GM21529 (cell line): ENCODE data around the gene FBXO30.

ENCODE experiments used
- ATAC-seq: cut with Tn5 transposase; IDR thresholded peaks from one replicate; pipeline ENCODE4 v1.9.1; 2021; ENCODE audit not compliant: unreplicated experiment

FBXO30 gene, protein sequence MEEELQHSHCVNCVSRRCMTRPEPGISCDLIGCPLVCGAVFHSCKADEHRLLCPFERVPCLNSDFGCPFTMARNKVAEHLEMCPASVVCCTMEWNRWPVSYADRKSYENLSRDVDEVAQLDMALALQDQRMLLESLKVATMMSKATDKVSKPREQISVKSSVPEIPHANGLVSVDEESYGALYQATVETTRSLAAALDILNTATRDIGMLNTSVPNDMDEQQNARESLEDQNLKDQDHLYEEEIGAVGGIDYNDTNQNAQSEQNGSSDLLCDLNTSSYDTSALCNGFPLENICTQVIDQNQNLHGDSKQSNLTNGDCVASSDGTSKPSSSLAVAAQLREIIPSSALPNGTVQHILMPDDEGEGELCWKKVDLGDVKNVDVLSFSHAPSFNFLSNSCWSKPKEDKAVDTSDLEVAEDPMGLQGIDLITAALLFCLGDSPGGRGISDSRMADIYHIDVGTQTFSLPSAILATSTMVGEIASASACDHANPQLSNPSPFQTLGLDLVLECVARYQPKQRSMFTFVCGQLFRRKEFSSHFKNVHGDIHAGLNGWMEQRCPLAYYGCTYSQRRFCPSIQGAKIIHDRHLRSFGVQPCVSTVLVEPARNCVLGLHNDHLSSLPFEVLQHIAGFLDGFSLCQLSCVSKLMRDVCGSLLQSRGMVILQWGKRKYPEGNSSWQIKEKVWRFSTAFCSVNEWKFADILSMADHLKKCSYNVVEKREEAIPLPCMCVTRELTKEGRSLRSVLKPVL

DNA sequence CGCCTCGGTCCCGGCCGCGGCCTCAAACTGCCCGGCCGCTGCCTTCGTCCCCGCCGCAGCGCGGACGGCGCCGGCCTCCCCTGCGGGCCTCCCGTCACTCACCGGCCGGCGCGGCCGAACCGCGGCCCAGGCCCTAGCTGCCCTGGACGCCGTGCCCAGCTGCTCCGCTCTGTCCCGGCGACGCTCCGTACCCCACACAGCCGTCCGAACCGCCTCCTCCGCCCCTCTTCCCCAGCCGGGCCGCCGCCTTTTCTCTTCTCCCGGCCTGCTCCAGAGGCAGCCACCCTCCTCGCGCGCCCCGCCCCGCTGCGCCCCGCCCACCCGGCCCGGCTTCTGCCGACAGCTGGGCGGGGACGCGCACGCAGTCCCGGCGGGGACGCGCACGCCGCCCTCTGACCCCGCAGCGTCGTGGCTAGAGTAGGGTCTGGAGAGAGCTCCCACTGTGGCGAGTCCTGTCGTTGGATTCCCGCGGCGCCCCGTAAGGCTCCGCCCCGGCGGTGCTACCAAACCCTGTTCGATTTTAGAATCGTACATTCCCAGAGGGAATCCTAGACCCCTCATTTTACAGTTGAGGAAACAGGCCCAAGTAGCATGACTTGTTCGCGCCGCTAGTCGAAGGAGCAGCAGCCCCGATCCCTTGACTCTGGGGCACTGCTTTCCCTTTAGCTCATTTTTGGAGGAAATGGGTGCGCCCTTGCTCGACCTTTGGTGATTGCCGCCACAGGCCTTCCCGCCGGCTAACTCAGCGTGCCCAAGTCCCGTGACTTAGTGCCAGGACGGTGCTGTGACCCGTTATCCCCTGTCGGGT is at the start of gene FBXO30:
TSS of gene FBXO30 (minus strand) at position 295 of the 808 bp plus-strand sequence. CDS start 8,390 bp downstream, outside the sequence.
- peak; percentile 73 for ATAC-seq

DNA sequence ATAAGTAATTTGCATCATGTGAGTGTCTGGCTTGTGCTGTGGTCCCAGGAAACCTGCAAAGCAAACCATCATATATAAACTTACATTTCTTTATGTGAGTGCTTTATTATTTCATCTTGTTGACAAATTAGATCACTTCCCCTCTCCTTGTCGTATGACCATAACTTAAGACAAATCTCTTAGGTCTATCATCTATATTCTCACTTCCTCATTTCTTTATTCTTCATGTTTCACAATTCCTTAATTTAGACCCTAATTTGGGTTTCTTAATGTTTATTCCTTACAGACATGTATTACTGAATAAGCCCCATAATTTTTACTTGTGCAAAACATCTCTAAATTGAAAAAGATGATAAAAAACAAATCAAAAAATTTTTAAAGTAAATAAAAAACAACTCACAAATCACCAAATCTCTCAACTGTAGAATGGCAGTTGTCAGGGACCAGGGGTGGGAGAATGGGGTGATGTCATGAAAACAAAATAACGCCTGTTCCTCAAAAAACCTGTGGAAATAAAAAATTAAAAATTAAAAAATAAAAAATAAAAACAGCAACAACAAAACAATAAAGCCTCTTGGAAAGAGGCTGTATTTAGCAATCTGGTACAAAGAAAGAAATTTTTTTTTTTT is 49.5 kb upstream of the FBXO30 start:
- ATAC-seq, result peak; percentile 38

DNA sequence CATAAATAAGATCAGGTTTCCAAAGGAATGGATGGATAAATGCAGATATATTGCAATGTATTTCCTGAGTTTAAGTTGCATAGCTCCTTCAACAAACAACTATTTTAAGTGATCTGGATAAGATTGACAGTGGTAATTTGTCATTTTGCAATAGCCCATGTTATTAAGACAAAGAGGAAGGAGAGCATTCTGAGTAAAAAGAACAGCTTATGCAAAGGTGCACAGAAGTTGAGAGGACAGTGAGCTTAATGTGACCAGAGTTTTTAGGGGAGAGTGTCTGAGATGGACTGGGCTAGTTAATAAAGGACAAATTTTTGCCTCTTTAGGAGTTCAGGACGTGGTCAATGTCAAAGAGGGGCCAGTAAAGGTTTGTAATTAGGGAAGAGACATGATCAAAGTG is 48.8 kb upstream of the FBXO30 start:
- ATAC-seq, result no peak

DNA sequence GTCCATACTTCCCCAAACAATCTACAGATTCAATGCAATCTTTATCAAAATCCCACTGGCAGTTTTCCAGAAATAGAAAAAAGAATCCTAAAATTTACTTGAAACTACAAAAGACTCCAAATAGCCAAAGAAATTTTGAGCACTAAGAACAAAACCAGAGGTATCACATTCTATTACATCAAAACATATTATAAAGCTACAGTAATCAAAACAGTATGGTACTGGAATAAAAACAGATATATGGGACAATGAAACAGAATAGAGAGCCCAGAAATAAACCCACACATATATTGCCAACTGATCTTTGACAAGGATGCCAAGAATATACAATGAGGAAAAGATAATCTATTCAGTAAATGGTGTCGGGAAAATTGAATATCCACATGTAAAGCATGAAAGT is 46.0 kb upstream of the FBXO30 start:
- no peak for ATAC-seq

DNA sequence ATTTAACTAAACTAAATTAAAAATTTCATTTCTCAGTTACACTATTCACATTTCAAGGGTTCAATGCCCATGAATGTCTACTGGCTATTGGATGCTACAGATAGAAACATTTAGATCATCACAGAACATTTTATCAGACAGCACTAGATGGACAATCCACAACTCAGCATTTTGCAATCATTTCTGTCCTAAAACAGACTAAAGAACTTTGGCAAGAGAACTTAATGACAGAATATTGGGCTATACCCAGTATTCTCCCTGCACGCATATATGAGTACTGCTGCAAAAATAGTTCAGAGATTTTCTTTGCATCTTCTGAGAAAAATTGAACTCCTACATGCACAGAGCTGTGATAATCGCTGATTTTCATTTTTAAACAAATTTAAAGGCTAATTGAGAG is 36.1 kb upstream of the FBXO30 start:
- ATAC-seq, result no peak

DNA sequence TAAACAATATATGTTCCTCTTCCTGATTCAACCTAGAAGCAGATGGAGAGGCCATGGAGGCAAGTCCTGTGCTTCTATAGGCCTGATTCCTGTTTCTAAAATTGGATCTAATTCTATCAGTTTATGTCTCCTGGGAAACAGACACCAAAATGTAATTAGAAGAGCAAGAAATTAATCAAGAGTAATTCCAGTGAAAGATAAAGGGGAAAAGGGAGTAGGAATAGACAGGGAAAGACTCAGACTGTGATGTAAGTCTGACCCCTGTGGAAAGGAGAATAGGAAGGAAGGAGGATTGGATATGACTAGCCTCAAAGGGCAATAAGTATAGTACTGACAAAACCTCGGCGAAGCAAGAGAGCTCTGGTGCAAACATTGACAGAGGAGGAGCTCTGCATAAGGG is 33.9 kb upstream of the FBXO30 start:
- no peak for ATAC-seq

DNA sequence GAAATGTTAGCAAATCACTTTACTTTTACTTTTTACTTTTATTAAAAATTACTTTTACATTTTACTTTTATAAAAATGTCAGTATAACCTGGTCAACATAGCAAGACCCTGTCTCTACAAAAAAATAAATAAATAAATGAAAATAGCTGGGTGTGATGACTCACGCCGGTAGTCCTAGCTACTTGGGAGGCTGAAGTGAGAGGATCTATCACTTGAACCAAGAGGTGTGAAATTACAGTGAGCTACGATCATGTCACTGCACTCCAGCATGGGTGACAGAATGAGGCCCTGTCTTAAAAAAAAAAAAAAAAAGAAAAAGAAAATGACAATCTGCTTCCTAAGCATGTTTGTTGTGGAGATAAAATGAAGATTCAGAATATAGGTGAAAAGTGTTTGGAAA is 31.0 kb upstream of the FBXO30 start:
- ATAC-seq, result no peak

DNA sequence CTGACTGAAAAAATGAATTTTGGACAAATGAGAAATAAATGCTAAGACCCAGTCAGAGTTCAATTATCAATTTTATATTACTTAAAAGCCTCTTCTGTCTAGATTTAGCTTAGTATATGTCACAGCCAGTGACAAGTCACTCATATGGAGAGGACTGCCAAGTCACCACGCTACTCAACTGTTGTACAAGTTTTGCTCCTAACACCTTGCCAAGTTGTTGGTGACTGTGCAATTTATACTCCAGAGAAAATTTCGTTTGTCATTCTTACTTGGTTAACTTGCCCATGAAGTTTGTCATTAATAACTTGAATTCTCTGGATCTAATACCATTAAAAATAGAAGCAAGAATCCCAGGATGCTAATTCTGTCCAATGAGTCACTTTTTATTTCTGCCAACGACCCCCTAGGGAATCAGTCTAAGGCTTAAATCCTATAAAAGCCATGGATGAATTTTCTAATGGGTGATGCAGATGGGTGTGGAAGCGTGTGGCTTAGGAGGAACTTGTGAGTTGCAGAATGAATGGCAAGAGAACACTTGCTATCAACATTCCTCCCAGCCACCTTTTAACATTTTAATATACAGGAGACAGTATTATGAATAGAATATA is 30.4 kb upstream of the FBXO30 start:
- ATAC-seq, result no peak

DNA sequence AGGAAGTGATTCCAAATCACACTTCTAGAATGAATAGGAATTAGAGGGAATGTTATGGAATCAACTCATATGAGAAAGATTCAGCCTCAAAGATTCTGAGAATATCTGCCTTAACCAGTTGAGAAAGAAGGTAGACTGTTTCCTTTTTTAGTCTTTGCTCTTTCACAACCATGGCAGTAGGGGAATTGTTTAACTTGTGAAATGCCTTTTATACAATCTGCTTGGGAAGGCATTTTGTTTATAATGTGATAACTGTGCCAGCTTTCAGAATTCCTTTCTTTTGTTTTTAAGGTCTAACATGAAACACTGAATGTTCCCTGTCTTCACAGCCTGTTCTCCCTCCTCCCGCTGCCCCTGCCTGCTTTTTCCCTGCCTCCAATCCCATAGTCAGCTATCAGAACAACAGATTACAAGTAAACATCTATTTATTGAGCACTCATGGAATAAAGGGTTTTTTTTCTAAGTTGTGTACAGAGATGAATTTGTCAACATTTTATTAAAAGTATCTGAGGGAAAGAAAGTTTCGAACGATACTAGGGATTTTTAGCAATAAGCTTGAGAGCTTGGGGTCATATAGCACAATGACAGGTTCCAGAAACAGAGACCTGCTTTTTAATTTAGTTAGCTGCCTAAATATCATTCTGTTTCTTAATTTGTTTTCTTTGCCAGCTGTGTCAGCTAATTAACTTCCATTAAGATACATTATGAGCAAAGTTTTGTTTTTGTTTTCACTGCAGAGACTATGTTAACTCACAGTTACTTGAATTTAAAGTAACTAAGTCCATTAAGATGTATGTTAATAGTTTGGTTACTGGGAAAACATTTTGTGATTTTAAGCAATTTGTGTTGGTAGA is 28.3 kb upstream of the FBXO30 start:
- no peak for ATAC-seq

DNA sequence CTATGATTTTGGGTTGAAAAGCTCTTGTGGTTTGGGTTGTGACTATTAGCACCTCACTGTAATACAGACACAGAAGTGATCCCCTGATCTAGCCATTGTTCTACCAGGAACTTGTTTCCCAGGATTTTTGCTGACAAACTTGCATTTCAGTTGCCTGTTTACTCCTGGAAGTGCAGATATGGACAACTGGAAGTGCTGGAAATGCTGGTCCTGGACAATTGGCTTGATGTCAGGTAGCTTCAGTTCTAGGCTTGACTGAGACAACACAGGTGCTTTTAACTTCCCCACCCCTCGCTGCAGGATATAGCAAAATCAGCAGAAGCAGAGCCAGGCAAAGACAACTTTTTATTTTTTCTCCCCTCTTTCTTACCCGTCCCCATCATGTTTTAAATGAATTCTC is 27.1 kb upstream of the FBXO30 start:
- ATAC-seq, result no peak

DNA sequence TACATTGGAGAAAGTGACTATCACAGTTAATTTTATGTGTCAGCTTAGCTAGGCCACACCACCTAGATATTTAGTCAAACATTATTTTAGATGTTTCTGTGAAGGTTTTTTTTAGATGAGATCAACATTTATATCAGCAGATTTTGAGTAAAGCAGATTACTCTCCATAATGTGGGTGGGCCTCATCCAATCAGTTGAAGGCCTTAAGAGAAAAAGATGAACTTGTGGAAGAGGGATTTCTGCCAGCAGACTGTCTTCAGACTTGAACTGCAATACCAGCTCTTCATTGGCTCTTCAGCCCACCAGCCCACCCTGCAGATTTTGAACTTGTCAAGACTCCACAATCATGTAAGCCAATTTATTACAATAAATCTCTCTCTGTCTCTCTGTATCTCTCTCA is 25.1 kb upstream of the FBXO30 start:
- ATAC-seq, result no peak

DNA sequence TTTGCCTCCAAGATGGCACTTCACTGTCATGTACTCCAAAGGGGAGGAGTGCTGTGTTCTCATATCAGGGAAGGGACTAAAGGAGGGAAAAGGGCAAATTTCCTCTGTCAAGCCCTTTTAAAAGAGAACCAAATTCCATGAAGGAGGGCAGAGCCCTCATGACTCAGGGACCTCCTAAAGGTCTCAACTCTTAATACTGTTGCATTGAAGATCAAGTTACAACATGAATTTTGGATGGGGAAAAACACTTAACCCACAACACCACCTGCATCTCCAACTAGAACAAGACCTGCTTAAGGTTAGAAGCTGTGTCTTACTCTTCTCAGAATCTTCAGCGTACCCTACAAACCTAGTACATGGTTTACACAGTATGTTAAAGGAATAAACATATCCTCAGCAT is 23.7 kb upstream of the FBXO30 start:
- no peak for ATAC-seq

DNA sequence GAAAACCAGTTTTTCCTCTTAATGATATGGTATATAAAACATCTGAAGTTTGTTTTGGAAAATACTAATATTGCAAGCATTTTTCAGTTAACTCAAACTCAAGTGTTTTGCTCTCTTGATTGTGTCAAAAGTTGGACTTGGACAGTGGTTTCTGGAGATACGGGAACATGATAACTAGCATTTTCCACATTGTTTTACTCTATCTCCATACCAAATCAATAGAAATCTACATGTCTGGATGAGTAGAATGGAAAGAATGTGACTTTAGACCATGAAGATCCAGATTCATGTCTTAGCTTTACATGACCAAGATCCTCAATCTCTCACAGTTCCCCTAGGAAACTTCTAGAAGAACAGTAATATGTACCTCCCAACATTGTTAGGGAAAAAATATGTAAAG is 22.2 kb upstream of the FBXO30 start:
- no peak for ATAC-seq

DNA sequence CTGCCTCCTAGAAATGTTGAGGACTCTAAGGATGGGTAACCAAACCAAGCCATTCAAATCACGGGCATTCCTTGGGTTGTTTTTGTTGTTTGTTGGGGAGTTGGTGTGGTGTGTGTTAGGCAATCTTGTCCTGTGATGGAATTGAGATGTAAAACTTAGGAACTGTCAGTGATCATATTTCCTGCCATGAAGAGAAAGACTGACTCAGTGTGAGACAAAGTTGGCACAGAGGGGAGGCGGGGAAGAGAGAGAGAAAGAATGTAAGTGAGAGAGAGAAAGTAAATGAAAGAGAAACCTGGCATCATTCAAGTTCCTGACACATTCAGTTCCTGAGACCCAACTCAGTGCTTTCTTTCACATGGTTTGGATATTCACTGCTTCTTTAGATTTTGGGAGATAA is 21.6 kb upstream of the FBXO30 start:
- peak; percentile 45 for ATAC-seq

DNA sequence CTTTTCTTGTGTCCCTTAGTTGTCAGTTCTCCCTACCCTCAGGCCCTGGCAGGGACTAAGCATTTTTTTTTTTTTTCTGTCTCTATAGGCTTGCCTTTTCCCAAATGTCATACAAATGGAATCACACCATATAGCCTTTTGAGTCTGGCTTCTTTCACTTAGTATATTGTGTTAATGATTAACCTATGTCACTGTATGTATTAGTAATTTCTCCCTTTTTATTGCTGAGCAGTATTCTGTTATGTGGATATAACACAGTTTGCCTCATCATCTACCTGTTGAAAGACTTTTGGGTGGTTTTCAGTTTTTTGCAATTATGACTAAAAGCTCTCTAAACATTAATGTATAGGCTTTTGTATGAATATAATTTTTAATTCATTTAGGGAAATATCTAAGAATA is 16.0 kb upstream of the FBXO30 start:
- ATAC-seq, result no peak

DNA sequence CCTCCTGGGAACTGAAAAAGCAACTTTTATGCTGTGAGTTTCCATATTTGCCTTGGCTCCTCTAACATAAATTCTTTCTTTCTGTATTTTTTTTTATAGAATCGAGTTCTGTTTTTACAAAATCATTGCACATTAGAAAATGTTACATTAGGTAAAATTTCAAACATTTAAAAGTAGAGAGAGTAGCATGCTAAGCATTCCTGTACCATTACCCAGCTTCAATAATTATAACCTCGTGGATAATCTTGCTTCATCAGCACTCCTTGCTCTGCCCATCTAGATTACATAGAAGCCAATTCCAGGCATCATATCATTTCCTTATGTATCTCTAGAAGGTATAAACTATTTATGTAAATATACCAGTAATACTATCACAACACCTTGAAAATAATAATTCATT is 15.4 kb upstream of the FBXO30 start:
- no peak for ATAC-seq

DNA sequence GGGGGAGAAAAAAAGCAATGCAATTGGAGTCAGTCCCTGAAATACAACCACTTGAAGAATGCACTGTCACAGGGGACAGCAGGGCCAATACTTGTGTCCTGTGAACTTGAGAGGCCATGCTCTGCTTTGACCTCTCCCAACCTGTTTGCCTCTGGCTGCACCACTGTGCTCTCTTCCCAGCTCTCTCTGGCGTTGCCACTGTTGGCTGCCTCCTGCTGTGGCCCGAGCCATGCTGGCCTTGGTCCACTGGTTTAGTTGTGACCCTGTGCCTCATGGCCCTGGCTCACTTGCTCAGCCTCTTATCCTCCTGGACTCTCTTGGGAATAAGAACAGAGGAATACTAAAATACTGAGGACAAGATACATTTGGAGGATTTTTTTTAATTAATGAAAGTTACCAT is 14.5 kb upstream of the FBXO30 start:
- no peak for ATAC-seq

DNA sequence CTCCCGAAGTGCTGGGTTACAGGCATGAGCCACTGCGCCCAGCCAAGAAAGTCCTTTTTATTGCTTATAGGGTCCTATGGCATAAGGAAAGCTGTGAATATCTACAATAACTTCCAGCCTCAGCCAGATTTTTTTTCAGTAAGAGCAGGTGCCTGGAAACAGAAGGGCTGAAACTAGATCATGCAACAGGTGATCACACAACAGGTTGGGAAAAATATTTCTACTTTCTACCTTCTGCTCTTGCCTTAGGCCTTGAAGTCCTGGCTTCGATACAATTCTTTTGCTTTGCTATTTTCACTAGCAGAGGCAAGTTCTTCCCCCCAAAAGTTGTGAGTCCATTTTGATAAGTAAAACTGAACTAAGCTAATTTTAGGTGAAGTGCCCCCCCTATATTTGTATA is 9.7 kb upstream of the FBXO30 start:
- no peak for ATAC-seq

DNA sequence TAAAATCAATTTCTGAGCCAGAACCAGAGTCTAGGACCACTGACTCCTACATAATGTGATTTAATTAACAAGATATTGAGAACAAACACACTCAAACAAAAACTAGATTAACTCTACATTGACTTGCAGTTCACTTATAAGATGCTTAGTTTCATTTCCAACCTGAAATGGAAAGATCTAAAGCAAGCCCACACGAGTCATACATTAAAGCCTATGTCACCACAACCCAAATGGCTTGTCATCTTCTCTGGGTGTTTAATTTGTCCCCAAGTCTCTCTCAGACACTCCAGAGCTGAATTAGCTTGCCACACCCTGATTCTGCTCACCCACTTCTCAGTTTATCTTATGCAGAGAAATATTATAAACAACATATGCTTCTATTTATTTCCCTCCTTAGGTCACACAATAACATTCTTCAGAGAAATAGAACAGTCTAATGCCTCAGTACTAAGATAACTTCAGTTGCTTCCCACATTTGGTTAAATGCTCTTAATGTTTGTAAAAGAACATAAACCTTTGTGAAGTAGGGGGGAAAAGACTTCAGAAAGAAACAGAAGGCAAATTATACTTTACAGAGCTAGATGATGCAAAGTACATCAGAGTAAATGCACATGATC is 8.8 kb upstream of the FBXO30 start:
- peak; percentile 43 for ATAC-seq
